Aorta (tissue), 5 donors: ENCODE results near the gene HOXB7. TPM values are rescaled to one million over a fixed set of nuclear protein-coding genes. Genes with fewer than 3 reads are reported as not detected.

ENCODE experiments used
- ATAC-seq: fragments of 200-7000 bp; cut with Tn5 transposase; one replicate; pipeline ENCODE4 v1.9.1; 2022; ENCODE audit warnings: moderate library complexity; ENCODE audit not compliant: low FRiP score
- DNase-seq, 2 donors: peaks; one replicate each; pipeline ENCODE4 v3.0.0-alpha.2; 2020
- H3K27ac ChIP-seq, 2 donors: one replicate each; pipeline ENCODE4 v1.5.1; 2013; ENCODE audit warnings: low read length in 2 of 2, mild to moderate bottlenecking in 2 of 2, moderate library complexity in 2 of 2, control low read depth in 1 of 2, inconsistent platforms in 1 of 2, low read depth in 1 of 2
- H3K27me3 ChIP-seq, 2 donors: one replicate each; pipeline ENCODE4 v1.6.1; 2013; ENCODE audit warnings: control low read depth in 1 of 2, low read length in 1 of 2, mild to moderate bottlenecking in 1 of 2, moderate library complexity in 1 of 2; ENCODE audit not compliant: insufficient read depth in 2 of 2, control insufficient read depth in 1 of 2
- H3K36me3 ChIP-seq, 2 donors: one replicate each; pipeline ENCODE4 v1.6.1; 2013; ENCODE audit warnings: control low read depth in 1 of 2, low read length in 1 of 2, mild to moderate bottlenecking in 1 of 2; ENCODE audit not compliant: insufficient read depth in 2 of 2, control insufficient read depth in 1 of 2
- H3K4me1 ChIP-seq, 2 donors: one replicate each; pipeline ENCODE4 v1.6.1; 2013; ENCODE audit warnings: low read length in 2 of 2, control low read depth in 1 of 2, mild to moderate bottlenecking in 1 of 2, moderate library complexity in 1 of 2; ENCODE audit not compliant: insufficient read depth in 2 of 2, control insufficient read depth in 1 of 2
- H3K4me3 ChIP-seq, 2 donors: one replicate each; pipeline ENCODE4 v1.5.1; 2013; ENCODE audit warnings: low read length in 2 of 2, control low read depth in 1 of 2, mild to moderate bottlenecking in 1 of 2
- H3K9me3 ChIP-seq: one replicate; pipeline ENCODE4 v1.6.1; 2013; ENCODE audit warnings: mild to moderate bottlenecking, low read length; ENCODE audit not compliant: control insufficient read depth
- WGBS, 2 donors: extraction: QIAGEN DNeasy Blood & Tissue Kit; methylation state at CpG; one replicate each; pipeline ENCODE4 v1.1.7; 2013; 5-methylcytosine and 5-hydroxymethylcytosine counted together
- intact Hi-C, 2 donors: fragments of 100-400 bp; cut with DNase I; formaldehyde crosslinking; loops; one replicate each; pipeline versions ENCODE4 v1.14.2 to v1.15.0; 2022
- polyA plus RNA-seq, 2 donors: library from polyadenylated mRNA; stranded (reverse); fragments of 200-250 nt; gene quantifications; one replicate each; pipeline ENCODE4 v1.2.3, GENCODE V29; 2013
- total RNA-seq, 2 donors: library from RNA; stranded (reverse); fragmentation: NEBNext Ultra II Directional; extraction: Animal tissue kit (Norgen Biotek cat#: 25700); gene quantifications; one replicate each; pipeline ENCODE4 v1.2.1, GENCODE V29; 2021
- donor health status: healthy with polysubstance abuse.
- donor health status: Bipolar disorder and iron deficiency.
- donor health status: DM: no; HTN: no; CAD: no.
- donor health status: DM: no; HTN: no; CAD: no.
- donor health status: DM: yes; HTN: yes; CAD: no.

Gene HOXB7
- total and polyA plus RNA-seq, 4 donors = 9.1 to 22.4 (median 16.1) TPM

- H3K27ac ChIP-seq = no peak overlapping the region
- WGBS, 2 donors = 26 to 32% methylated on average over 55 of the region's 55 CpGs
- no peak overlapping the region for H3K4me3 ChIP-seq
- no peaks in the 10 kb centered on the region for H3K27me3 ChIP-seq
- no peaks in the 10 kb centered on the region for H3K4me1 ChIP-seq
- no peaks in the 10 kb centered on the region for H3K9me3 ChIP-seq
- intact Hi-C loops = no loop called here
- DNase-seq (peak in 1 of 2 donors; percentile 77), ATAC-seq (no peak)
- H3K36me3 ChIP-seq = no peaks in the 10 kb centered on the region
Measured at GRCh38 chr17:48613862-48614694, 3.3 kb upstream of the HOXB7 start.

GRCh38 chr17:48612854-48613691 is 2.3 kb upstream of the HOXB7 start:
- intact Hi-C loops = no loop called here
- 3% methylated on average over 63 to 67 of the region's 67 CpGs for WGBS, 2 donors
- no peaks in the 10 kb centered on the region for H3K27me3 ChIP-seq
- DNase-seq (peak in 1 of 2 donors; percentile 81), ATAC-seq (peak; percentile 27)
- H3K36me3 ChIP-seq = no peaks in the 10 kb centered on the region
- no peaks in the 10 kb centered on the region for H3K4me1 ChIP-seq
- no peak overlapping the region for H3K27ac ChIP-seq
- H3K4me3 ChIP-seq = peak overlapping the region; percentile 3 to 12
- no peaks in the 10 kb centered on the region for H3K9me3 ChIP-seq

- H3K4me1 ChIP-seq = no peaks in the 10 kb centered on the region
- H3K9me3 ChIP-seq = no peaks in the 10 kb centered on the region
- H3K27me3 ChIP-seq = no peaks in the 10 kb centered on the region
- ATAC-seq (no peak), DNase-seq (no peak)
- H3K4me3 ChIP-seq = no peak overlapping the region
- H3K36me3 ChIP-seq = no peaks in the 10 kb centered on the region
- H3K27ac ChIP-seq = no peak overlapping the region
- intact Hi-C loops = no loop called here
- WGBS, 2 donors = 23 to 32% methylated on average over 15 of the region's 15 CpGs
Measured at GRCh38 chr17:48612456-48612853, 1.6 kb upstream of the HOXB7 start.

GRCh38 chr17:48611681-48612455 is 1.1 kb upstream of the HOXB7 start:
- WGBS, 2 donors = 19 to 26% methylated on average over 36 of the region's 36 CpGs
- Histone ChIP-seq H3K4me1 (no peaks in the 10 kb centered on the region), H3K27ac (no peak overlapping the region), H3K36me3 (no peaks in the 10 kb centered on the region), H3K9me3 (no peaks in the 10 kb centered on the region), H3K27me3 (no peaks in the 10 kb centered on the region), H3K4me3 (no peak overlapping the region)
- peak; percentile 53 for ATAC-seq
- DNase-seq = no peak
- intact Hi-C loops = no loop called here

GRCh38 chr17:48611213-48611612 is 396 bp upstream of the HOXB7 start:
- Histone ChIP-seq H3K36me3 (no peaks in the 10 kb centered on the region), H3K4me3 (peak overlapping the region; percentile 54 to 70), H3K4me1 (no peaks in the 10 kb centered on the region), H3K9me3 (no peaks in the 10 kb centered on the region), H3K27me3 (no peaks in the 10 kb centered on the region), H3K27ac (no peak overlapping the region)
- 0 to 5% methylated on average over 22 of the region's 22 CpGs for WGBS, 2 donors
- DNase-seq (peak in 1 of 2 donors; percentile 78), ATAC-seq (peak; percentile 23)
- intact Hi-C loops = no loop called here

GRCh38 chr17:48609759-48610281 is 997 bp downstream of the HOXB7 start:
- Histone ChIP-seq H3K27ac (no peak overlapping the region), H3K27me3 (no peaks in the 10 kb centered on the region), H3K4me1 (no peaks in the 10 kb centered on the region), H3K4me3 (peak overlapping the region; percentile 54 to 70), H3K36me3 (no peaks in the 10 kb centered on the region), H3K9me3 (no peaks in the 10 kb centered on the region)
- ATAC-seq (no peak), DNase-seq (no peak)
- WGBS, 2 donors = 9 to 14% methylated on average over 14 to 15 of the region's 15 CpGs
- intact Hi-C loops = no loop called here

GRCh38 chr17:48609033-48609432 is 1.8 kb downstream of the HOXB7 start:
- Histone ChIP-seq H3K27ac (no peak overlapping the region), H3K4me1 (no peaks in the 10 kb centered on the region), H3K4me3 (no peak overlapping the region), H3K9me3 (no peaks in the 10 kb centered on the region), H3K27me3 (no peaks in the 10 kb centered on the region), H3K36me3 (no peaks in the 10 kb centered on the region)
- intact Hi-C loops = no loop called here
- ATAC-seq (no peak), DNase-seq (no peak)

GRCh38 chr17:48608494-48608834 is 2.4 kb downstream of the HOXB7 start:
- Histone ChIP-seq H3K36me3 (no peaks in the 10 kb centered on the region), H3K4me3 (no peak overlapping the region), H3K9me3 (no peaks in the 10 kb centered on the region), H3K4me1 (no peaks in the 10 kb centered on the region), H3K27ac (no peak overlapping the region), H3K27me3 (no peaks in the 10 kb centered on the region)
- DNase-seq (no peak), ATAC-seq (no peak)
- intact Hi-C loops = no loop called here
- 100% methylated on average over 1 of the region's 1 CpG for WGBS, 2 donors
